Neural progenitor cell (in vitro differentiated cells): Measurements from ENCODE around the gene ZNF462. TPM values are rescaled to one million over a fixed set of nuclear protein-coding genes. Genes with fewer than 3 reads are reported as not detected.

ENCODE experiments used
- DNase-seq: peaks from one replicate; pipeline ENCODE4 v3.0.0-alpha.2; 2016; ENCODE audit warnings: low spot score
- H2AFZ ChIP-seq: fragments of 200-600 bp; sonication (generic); replicated peaks from 2 replicates; pipeline ENCODE4 v1.6.1; 2016; ENCODE audit warnings: antibody characterized with exemption
- H3F3A ChIP-seq: fragments of 200-600 bp; sonication (generic); 2 replicates; pipeline ENCODE4 v1.6.1; 2016; ENCODE audit warnings: antibody characterized with exemption, low read depth
- H3K27ac ChIP-seq: fragments of 200-600 bp; sonication (generic); 2 replicates; pipeline ENCODE4 v1.5.1; 2016; ENCODE audit warnings: mild to moderate bottlenecking
- H3K27me3 ChIP-seq: fragments of 200-600 bp; sonication (generic); 2 replicates; pipeline ENCODE4 v1.6.1; 2016; ENCODE audit warnings: mild to moderate bottlenecking, moderate library complexity
- H3K36me3 ChIP-seq: fragments of 200-600 bp; sonication (generic); 2 replicates; pipeline ENCODE4 v1.5.1; 2016
- H3K4me1 ChIP-seq: fragments of 200-600 bp; sonication (generic); 2 replicates; pipeline ENCODE4 v1.6.1; 2016; ENCODE audit warnings: mixed run types
- H3K4me2 ChIP-seq: fragments of 200-600 bp; sonication (generic); 2 replicates; pipeline ENCODE4 v1.6.1; 2016
- H3K4me3 ChIP-seq: fragments of 200-600 bp; sonication (generic); 2 replicates; pipeline ENCODE4 v1.5.1; 2016
- H3K79me2 ChIP-seq: fragments of 200-600 bp; sonication (generic); 2 replicates; pipeline ENCODE4 v1.6.1; 2016; ENCODE audit warnings: low read depth
- H3K9ac ChIP-seq: fragments of 200-600 bp; sonication (generic); 2 replicates; pipeline ENCODE4 v1.6.1; 2016
- H3K9me3 ChIP-seq: fragments of 200-600 bp; sonication (generic); 2 replicates; pipeline ENCODE4 v1.5.1; 2016; ENCODE audit warnings: low read depth
- H4K20me1 ChIP-seq: fragments of 200-600 bp; sonication (generic); 2 replicates; pipeline ENCODE4 v1.6.1; 2016; ENCODE audit warnings: low read depth
- H3K27ac Mint-ChIP-seq: 3 replicates; pipeline ENCODE4 v1.8.0; 2021; ENCODE audit warnings: mixed read lengths
- H3K27me3 Mint-ChIP-seq: 2 replicates; pipeline ENCODE4 v1.8.0; 2022; ENCODE audit warnings: low read depth, mild to moderate bottlenecking, inconsistent platforms, moderate library complexity, mixed read lengths; ENCODE audit not compliant: insufficient read depth
- H3K36me3 Mint-ChIP-seq: 3 replicates; pipeline ENCODE4 v1.8.0; 2021; ENCODE audit warnings: mixed read lengths
- H3K4me1 Mint-ChIP-seq: 3 replicates; pipeline ENCODE4 v1.8.0; 2021; ENCODE audit warnings: mixed read lengths
- H3K4me3 Mint-ChIP-seq: 3 replicates; pipeline ENCODE4 v1.8.0; 2021; ENCODE audit warnings: mild to moderate bottlenecking, moderate library complexity, mixed read lengths
- H3K9me3 Mint-ChIP-seq: 3 replicates; pipeline ENCODE4 v1.8.0; 2020; ENCODE audit warnings: mixed read lengths
- CTCF ChIP-seq: fragments of 200-600 bp; sonication (generic); IDR thresholded peaks from 2 replicates; pipeline ENCODE4 v1.5.1; 2017; ENCODE audit warnings: antibody characterized with exemption, mild to moderate bottlenecking
- EZH2 ChIP-seq: fragments of 200-600 bp; sonication (generic); IDR thresholded peaks from 2 replicates; pipeline ENCODE4 v1.6.1; 2017; ENCODE audit warnings: antibody characterized with exemption, mild to moderate bottlenecking, moderate library complexity
- EZH2phosphoT487 ChIP-seq: fragments of 200-600 bp; sonication (generic); IDR thresholded peaks from 2 replicates; pipeline ENCODE4 v1.6.1; 2017; ENCODE audit warnings: antibody characterized with exemption
- total RNA-seq: library from RNA; depleted of rRNA; stranded (reverse); fragments of >200 nt; gene quantifications from 2 replicates; pipeline ENCODE4 v1.2.3, GENCODE V29; 2015; ENCODE audit warnings: low replicate concordance

ZNF462 gene
- total RNA-seq, 1 donor from 2014 or later, result 81.8 TPM

GRCh38 chr9:106913276-106913675 lies 50.3 kb downstream of the ZNF462 start:
- peaks cover 69% of the 10 kb centered on the region for H3K36me3 Mint-ChIP-seq

GRCh38 chr9:106915851-106916250 lies 52.9 kb downstream of the ZNF462 start:
- Mint-ChIP-seq H3K4me3 (no peak overlapping the region), H3K27me3 (no peaks in the 10 kb centered on the region), H3K27ac (no peak overlapping the region), H3K9me3 (peaks cover 72% of the 10 kb centered on the region), H3K4me1 (peaks cover 19% of the 10 kb centered on the region), H3K36me3 (peaks cover 79% of the 10 kb centered on the region)
- Histone ChIP-seq H3K36me3 (no peaks in the 10 kb centered on the region), H3K9ac (no peak overlapping the region), H4K20me1 (peaks cover 39% of the 10 kb centered on the region), H3F3A (peaks cover 17% of the 10 kb centered on the region), H3K27me3 (no peaks in the 10 kb centered on the region), H3K27ac (peak overlapping the region; percentile 70), H3K4me3 (no peak overlapping the region), H3K4me1 (peaks cover 13% of the 10 kb centered on the region), H3K9me3 (no peaks in the 10 kb centered on the region), H2AFZ (no peak overlapping the region), H3K79me2 (peaks cover 100% of the 10 kb centered on the region), H3K4me2 (no peak overlapping the region)
- no peak for TF ChIP-seq EZH2
- TF ChIP-seq EZH2phosphoT487, result no peak
- no peak for TF ChIP-seq CTCF
- no peak for DNase-seq

More at GRCh38 chr9:106913276-106913675, 50.3 kb downstream of the ZNF462 start:
- H3K36me3 ChIP-seq, result no peaks in the 10 kb centered on the region
- no peak overlapping the region for H3K4me2 ChIP-seq
- H4K20me1 ChIP-seq, result peaks cover 52% of the 10 kb centered on the region
- H3F3A ChIP-seq, result no peaks in the 10 kb centered on the region
- no peak for DNase-seq
- H3K9me3 ChIP-seq, result no peaks in the 10 kb centered on the region
- Mint-ChIP-seq H3K4me1 (no peaks in the 10 kb centered on the region), H3K27me3 (no peaks in the 10 kb centered on the region), H3K9me3 (peaks cover 66% of the 10 kb centered on the region), H3K4me3 (no peak overlapping the region), H3K27ac (no peak overlapping the region)
- no peak overlapping the region for H3K4me3 ChIP-seq
- no peaks in the 10 kb centered on the region for H3K27me3 ChIP-seq
- H2AFZ ChIP-seq, result no peak overlapping the region
- no peak overlapping the region for H3K27ac ChIP-seq
- TF ChIP-seq EZH2phosphoT487 (no peak), CTCF (no peak), EZH2 (no peak)
- H3K9ac ChIP-seq, result no peak overlapping the region
- H3K4me1 ChIP-seq, result no peaks in the 10 kb centered on the region
- H3K79me2 ChIP-seq, result peaks cover 100% of the 10 kb centered on the region

GRCh38 chr9:106916466-106917235 lies 53.7 kb downstream of the ZNF462 start:
- Histone ChIP-seq H2AFZ (no peak overlapping the region), H3K4me3 (no peak overlapping the region), H3K27me3 (no peaks in the 10 kb centered on the region), H3K4me1 (peaks cover 21% of the 10 kb centered on the region), H3K36me3 (no peaks in the 10 kb centered on the region), H3K4me2 (no peak overlapping the region), H3K79me2 (peaks cover 100% of the 10 kb centered on the region), H3F3A (peaks cover 17% of the 10 kb centered on the region), H3K27ac (no peak overlapping the region), H3K9ac (no peak overlapping the region), H4K20me1 (peaks cover 31% of the 10 kb centered on the region), H3K9me3 (no peaks in the 10 kb centered on the region)
- H3K27me3 Mint-ChIP-seq, result no peaks in the 10 kb centered on the region
- TF ChIP-seq CTCF (no peak), EZH2 (no peak), EZH2phosphoT487 (no peak)
- H3K27ac Mint-ChIP-seq, result no peak overlapping the region
- no peak for DNase-seq
- H3K4me3 Mint-ChIP-seq, result no peak overlapping the region
- peaks cover 86% of the 10 kb centered on the region for H3K36me3 Mint-ChIP-seq
- peaks cover 68% of the 10 kb centered on the region for H3K9me3 Mint-ChIP-seq
- H3K4me1 Mint-ChIP-seq, result peaks cover 27% of the 10 kb centered on the region
